Stimulated activated CD4-positive, alpha-beta T cell treated with anti-CD3 and anti-CD28 coated beads, Interleukin-12 subunit alpha, Interleukin-12 subunit beta, amount 100 ng/mL, for 48 hours (primary cell): ENCODE results near the gene RPP25L.
"Not testable (repeated sequence)": the region's sequence is repeated elsewhere in the genome, so short reads cannot be mapped to it uniquely, and the experiment has no call there.

Experiments used
- DNase-seq, 3 donors: peaks; one replicate each; pipeline ENCODE4 v3.0.0-alpha.2; 2020; ENCODE audit warnings: low read depth in 2 of 3, low spot score in 1 of 3

RPP25L gene, protein sequence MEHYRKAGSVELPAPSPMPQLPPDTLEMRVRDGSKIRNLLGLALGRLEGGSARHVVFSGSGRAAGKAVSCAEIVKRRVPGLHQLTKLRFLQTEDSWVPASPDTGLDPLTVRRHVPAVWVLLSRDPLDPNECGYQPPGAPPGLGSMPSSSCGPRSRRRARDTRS

DNA sequence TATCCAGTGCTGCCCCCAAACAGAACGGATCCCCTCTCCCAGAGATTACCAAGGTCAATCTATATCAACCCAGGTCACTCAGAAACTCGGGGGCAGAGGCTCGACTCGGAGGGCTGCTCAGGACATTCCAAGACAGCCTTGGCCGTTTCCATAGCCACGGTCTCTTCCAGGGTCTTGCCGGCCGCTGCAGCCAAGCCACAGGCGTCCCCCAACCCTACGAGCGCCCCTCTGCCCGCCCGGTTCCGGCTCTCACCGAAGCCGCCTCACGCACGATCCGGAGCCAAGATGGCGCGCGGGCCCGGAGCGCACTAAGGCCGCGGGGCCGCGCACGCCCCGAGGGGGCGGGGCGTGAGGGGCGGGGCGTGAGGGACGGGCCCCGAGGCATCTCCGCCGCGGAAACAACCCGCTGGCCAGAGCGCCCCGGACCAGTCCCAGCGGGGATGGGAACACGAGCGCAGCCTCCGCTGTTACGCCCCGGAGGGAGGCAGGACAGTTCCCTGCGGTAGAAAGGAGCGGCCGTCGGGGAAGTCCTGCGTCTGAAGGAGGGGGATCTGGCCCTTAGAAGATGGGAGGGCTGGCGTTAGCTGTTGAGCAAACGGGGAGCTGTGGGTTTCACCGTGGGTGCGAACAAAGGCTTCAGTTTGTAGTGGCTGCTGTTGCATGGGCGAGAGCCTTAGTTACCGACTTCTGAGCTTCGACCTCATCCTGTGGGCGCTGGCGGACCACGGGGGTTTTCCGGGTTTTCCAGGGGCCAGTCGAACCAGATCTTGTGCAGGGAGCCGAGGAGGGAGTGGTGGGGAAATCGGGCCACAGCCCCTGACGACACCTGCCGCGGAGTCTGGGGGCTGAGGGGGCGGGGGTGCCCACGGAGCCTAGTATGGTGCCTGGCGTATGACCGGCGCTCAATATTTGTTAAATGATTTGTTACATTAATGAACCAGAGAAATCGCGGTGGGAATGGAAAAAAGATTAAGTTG lies at the start of gene RPP25L:
RPP25L (minus strand) TSS at position 287 of the 977 bp plus-strand sequence. CDS start 801 bp downstream, outside the sequence.
- peak; percentile 64 to 76 (median 66) for DNase-seq

DNA sequence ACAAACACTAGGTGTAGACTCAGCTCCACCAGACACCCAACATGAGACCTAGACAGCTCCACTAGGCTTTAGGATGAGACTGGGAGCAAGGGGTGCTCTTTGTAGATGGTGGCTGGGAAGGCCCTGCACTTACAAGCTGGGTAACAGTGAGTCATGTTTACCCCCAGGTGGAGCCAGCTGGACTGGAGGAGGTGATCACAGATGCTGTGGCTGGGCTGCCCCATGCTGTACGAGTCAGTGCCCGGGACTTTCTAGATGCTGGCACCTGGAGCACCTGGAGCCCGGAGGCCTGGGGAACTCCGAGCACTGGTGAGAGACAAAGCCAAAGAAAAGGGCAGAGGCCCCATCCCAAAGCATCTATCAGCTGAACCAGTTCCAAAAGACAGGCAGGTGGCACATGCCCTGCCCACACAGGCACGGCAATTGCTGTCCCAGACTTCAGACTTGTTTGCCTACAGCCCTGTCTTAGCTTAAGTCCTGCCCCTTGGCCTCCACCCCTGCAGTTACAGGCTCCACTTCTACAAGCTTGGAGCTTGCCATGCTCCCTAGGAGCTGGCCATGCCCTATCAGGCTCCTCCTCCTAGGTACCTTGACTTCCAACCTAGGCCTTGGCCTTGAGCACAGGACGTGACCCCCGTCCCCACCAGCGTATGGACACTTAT lies 47.8 kb upstream of the RPP25L start:
- no peak for DNase-seq

DNA sequence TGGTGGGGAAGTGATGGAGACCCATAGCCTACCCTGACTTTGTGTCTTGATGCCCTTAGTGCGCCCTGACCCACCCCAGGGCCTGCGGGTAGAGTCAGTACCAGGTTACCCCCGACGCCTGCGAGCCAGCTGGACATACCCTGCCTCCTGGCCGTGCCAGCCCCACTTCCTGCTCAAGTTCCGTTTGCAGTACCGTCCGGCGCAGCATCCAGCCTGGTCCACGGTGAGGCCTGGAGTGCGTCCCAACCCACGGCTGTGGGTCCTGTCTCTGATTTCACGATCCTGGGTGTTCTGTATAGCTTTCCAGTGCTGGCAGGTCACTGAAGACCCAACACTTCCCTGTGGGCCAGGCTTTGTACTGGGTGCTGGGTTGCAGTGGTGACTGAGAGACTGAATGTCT lies 46.6 kb upstream of the RPP25L start:
- DNase-seq: no peak

DNA sequence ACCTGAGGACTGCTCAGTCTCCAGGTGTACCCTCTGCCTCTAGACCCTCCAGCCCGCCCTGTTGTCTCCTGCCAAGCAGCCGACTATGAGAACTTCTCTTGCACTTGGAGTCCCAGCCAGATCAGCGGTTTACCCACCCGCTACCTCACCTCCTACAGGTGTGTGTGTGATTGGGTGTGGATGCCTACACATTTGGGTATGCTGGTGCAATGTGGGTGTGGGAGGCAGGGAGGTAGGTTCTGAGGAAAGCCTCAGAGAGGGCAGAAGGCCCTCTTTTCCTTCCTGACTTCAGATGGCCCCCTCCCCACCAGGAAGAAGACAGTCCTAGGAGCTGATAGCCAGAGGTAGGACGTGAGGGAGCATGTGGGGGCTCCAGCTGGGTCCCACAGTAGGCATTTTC lies 45.1 kb upstream of the RPP25L start:
- DNase-seq: no peak

DNA sequence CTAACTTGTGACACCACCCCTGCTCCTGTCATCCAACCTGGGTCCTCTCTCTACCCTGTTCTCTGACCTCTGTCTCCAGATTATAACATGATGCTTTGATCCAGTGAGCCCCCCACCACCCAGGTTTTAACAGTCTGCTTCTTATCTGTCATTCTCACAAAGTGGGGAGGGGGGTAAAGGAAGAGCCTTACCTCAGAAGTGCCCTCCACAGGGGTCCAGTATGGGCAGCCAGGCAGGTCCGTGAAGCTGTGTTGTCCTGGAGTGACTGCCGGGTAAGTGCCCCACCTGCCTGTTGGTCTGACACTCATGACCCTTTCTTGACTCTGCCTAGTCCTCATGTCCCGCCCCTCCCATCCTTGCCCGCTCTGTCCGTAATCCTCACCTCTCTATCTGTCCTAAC lies 43.5 kb upstream of the RPP25L start:
- DNase-seq: no peak

DNA sequence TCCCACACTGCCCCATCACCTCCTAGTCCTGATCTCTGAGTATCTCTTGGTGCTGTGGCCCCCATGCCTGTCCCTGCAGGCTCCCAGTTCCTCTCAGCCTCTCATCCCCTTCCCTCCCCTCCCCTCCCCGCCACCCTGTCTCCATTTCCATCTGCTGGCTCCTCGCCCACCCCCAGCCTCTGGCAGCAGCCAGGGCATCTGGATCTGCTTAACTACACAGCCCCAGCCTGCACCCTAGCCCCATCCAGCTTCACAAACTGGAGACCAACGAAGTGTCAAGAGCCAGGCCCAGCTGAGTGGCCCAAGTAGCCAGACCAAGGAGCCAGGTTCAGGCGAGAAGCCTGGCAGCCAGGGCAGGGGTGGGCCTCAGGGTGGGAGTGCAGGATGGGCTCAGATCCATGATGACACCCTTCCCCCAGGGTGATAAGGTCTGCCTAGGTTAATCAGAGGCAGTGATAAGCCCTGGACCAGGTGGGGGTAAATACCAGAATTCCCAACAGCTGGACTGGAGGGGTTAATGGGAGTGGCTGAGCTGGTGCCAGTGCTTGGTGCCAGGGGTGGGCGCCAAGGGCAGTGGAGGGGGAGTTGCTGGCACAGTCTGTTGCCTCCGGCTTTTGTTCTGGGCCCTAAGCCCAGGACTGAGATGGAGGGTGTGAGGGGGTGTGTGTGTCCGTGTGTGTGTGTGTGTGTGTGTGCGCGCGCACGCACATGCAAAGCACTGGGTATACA lies 42.6 kb upstream of the RPP25L start:
- DNase-seq: no peak

DNA sequence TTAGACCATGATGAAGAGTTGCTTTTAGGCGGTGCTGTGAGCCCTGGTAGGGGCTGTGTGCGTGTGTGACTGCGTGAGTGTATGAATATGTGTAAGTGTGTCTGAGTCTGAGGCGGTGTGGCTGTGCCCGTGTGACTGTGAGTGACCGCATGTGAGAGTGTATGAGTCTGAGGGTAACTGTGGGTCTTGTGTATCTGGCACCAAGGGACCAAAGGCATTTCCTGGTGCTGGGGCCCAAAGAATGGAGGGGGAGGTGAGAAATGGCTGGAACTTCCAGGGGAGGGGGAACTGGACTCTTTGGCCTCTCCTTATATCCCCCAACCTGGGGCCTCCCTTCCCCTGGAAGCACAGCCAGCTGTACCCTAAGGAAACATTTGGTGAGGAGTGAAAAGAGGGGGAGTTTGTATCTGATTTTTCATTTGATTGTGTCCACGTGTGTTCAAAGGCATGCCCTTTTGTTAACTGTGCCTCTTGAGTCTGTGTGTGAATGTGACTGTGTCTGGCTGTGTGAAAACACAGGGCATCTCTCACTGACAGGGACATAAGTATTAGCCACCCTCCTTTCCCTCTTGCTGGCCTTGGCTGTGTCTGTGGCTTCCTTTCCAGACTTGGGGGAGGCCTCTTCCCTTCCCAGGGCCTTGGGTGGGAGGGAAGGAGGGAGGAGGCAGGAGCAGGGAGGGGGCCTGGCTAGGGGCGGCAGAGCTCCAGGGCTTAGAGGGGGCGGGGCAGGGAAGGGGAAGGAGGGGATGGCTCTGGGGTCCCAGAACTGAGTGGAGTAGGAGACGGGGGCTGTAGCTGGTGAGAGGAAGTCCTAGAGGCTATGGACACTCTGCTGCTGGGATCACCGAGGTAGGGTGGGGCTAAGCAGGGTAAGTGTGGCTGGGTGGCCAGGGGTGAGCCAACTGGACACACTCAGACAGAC lies 41.5 kb upstream of the RPP25L start:
- DNase-seq: no peak

DNA sequence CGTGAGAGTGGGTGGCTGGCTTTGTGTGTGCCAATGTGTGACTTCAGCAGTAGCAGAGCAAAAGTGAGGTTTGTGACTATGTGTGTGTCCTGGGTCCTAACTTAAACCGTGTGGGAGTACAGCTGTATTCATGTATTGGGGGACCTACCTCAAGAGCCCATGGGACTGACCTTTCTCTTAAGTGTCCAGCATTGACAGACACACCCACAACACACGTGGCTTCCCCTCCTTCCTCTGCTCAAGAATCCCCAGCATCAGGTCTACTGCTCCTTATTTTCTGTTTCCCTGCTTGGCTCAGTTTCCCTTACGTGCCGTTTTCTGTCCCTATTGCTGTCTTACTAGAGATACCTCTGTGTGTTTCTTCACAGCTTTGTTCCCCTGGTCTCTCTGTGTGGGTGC lies 40.7 kb upstream of the RPP25L start:
- DNase-seq: no peak

DNA sequence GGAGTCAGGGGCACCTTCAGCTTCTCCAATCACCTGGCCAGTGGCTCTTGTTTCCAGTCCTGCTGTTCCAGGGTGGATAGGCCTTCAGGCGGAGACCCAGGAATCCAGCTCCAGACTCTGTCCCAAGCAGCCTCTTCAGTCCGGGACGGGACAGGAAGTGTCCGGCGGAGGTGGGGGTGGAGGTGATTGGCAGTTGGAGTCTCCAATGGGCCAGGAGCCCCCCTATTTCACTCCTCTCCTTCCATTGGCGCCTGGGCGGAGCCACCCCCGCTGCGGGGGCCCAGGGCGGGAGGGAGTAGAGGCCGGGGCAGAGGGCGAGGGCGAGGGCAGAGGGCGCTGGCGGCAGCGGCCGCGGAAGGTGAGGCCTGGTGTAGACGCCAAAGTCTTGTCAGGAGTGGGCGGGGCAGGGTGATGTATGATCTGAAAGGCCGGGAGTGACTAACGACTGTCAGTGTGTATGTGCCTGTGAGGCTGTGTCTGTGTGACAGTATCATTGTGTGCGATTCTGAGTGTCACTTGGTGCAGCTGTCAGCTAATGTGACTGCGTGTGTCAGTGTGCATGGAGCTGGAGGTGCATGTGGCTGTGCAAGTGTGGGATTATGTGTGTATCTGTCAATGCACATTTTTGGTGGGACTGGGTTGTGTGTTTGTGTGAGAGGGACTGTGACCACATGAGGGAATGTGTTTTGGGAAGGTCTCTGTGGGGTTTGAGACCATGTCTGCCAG lies 40.1 kb upstream of the RPP25L start, which contains the start of gene IL11RA:
IL11RA (plus strand) TSS at position 310 of the 726 bp plus-strand sequence. CDS start 3,033 bp downstream, outside the sequence.
- DNase-seq: peak in 2 of 3 donors; percentile 47 to 53

DNA sequence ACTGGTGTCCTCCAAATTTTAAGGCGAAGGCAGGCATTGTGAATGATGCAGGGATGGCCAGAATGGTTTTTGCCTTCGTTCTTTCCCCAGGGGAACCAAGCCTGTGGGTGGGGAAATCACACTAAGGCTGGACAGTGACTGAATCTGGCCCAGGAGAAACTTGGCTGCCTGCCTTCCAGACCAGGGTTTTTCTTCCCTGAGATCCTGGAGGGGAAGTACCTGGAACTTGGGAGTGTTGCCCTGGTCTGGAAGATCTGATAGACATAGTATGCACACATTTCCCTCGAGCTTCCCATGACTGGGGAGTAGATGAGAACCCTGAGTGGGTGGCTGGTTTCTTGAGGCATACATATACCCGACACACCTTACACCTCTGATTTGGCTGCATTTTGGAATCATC lies 39.4 kb upstream of the RPP25L start:
- DNase-seq: no peak

DNA sequence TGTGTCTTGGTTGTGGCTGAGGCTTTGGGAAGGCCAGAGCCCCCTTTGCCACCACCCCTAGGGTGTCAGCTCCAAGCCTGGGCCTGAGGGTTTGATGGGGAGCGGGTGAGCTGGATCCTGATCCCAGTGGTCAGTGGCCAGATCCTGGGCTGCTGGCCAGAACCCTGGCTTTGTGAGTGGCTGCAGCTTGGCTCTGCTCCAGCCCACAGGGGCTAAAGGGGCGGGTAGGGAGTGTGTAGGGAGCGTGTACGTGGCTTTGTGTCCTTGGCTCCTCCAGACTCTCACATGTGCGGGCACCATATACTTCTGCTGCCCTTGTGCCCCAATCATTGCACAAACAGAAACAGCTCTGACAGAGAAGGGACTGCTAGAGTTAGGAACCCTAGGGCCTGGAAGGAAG lies 38.9 kb upstream of the RPP25L start:
- no peak for DNase-seq

DNA sequence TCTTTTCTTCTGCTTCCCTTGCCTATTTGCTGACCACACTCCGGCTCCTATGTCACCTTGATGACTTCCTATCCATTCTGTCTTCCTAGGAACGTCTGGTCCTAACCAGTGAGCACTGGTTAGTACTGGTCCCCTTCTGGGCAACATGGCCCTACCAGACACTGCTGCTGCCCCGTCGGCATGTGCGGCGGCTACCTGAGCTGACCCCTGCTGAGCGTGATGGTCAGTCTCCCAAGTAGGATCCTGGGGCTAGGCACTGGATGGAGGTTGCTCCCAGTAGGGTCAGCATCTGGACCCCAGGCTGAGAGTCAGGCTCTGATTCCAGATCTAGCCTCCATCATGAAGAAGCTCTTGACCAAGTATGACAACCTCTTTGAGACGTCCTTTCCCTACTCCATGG lies 36.8 kb upstream of the RPP25L start:
- no peak for DNase-seq

DNA sequence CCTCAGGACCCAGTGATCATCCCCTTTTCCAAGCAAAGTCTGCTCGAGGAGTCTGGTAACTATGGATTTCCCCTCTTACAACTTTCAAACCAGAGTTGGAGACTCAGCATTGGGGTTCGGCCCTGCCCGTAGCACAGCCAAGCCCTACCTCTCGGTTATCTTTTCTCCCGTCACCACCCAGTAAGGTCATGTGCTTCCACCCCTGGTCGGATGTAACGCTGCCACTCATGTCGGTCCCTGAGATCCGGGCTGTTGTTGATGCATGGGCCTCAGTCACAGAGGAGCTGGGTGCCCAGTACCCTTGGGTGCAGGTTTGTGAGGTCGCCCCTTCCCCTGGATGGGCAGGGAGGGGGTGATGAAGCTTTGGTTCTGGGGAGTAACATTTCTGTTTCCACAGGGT lies 35.8 kb upstream of the RPP25L start:
- DNase-seq: no peak

DNA sequence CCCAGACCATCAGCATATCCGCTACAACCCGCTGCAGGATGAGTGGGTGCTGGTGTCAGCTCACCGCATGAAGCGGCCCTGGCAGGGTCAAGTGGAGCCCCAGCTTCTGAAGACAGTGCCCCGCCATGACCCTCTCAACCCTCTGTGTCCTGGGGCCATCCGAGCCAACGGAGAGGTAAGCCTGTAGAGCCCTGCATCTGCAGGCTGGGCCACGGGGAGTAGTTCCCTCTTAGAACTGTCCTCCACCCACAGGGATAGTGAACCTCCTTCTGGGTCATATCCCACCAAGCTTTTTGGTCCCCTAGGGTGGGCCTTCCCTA lies 35.1 kb upstream of the RPP25L start:
- no peak for DNase-seq

DNA sequence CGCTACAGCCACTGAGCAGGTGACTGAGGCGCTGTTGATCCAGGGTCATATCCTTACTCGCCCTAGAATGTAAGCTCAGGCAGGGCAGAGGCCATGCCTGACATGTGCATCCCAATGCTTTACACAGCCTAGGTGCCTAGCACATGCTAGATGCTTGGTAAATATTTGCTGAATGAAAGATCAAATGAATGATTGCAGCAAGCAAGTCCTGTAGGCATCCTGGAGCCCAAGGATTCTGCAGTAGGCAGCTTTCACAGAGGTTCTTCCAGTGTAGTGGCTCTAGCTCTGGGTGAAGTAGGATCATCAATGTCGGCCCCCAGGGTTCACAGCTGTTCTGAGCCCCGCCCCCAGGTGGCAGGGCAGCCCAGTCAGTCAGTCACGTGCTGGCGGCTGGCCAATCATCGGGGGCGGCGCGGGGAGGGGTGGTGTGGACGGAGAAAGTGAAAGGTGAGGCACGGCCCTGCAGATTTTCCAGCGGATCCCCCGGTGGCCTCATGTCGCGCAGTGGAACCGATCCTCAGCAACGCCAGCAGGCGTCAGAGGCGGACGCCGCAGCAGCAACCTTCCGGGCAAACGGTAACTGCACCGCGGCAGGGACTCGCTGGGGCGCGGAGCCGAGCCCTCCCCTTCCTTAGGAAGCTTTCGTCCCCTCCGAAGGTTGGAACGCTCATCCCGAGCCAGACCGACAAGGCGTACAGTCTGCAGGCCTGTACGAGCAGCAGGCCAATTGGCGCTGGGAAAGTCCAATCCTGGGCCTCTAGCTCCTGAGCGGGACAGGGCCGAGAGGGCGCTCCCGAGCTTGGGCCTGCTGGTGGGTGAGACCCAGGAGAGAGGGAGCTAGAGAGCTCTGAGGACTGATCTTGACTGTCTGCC lies 34.5 kb upstream of the RPP25L start, which contains the start of gene GALT:
GALT (plus strand) TSS at position 465 of the 873 bp plus-strand sequence; CDS start at position 495, 30 bp downstream.
- peak; percentile 93 to 98 (median 97) for DNase-seq

DNA sequence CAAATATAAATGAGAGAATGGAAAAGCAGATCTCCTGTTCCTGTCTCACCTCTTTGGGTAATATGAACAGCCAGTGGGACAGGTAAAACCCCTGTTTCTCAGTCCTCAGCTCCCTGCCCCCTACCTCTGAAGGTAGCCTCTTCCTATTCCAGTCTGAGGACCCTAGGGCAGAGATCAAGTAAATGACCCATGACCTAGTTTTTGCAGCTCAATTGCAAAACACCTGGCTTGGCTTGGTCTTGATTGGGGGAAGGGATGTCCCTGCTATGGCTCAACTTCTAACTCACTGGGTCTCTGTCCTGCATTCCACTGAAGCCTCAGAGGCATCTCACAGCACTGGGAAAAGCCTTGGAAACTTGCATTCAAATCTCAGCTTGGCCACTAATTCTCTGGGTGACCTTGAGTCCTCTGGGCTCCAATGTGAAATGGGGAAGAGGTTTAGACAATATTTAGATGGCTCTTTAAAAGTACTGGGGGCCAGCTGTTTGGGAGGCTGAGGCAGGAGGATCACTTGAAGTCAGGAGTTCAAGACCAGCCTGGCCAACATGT lies 32.9 kb upstream of the RPP25L start:
- DNase-seq: no peak

DNA sequence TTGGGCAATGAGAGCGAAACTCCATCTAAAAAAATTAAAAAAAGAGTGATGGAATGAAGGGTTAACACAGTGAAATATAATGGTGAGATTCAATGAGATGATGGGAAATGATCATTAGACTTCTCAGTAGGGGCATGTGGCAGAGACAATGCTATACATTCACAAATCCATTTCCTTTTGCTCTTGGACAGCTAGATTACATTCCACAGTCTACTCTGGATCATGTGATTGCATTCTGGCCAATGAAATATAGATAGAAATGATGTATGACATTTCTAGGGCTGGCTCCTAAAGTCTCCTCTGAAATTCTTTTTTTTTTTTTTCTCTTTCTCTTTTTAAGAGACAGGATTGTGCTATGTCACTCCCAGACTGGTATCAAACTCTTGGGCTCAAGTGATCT lies 30.8 kb upstream of the RPP25L start:
- no peak for DNase-seq

DNA sequence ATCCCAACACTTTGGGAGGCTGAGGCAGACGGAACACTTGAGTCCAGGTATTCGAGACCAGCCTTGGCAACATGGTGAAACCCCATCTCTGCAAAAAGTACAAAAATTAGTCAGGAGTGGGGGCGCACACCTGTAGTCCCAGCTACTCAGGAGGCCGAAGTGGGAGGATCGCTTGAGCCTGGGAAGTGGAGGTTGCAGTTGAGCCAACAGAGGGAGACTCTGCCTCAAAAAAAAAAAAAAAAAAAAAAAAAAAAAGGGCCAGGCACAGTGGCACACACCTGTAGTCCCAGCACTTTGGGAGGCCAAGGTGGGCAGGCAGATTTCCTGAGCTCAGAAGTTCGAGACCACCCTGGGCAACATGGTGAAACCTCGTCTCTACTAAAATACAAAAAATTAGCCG lies 27.4 kb upstream of the RPP25L start:
- not testable (repeated sequence) for DNase-seq
